ENCODE data around the gene LUM. TPM values are rescaled to one million over a fixed set of nuclear protein-coding genes. Genes with fewer than 3 reads are reported as not detected.

LUM gene
- total and polyA plus RNA-seq, 2 experiments from 2014 or later, result 0.27 TPM; not detected in 1

DNA sequence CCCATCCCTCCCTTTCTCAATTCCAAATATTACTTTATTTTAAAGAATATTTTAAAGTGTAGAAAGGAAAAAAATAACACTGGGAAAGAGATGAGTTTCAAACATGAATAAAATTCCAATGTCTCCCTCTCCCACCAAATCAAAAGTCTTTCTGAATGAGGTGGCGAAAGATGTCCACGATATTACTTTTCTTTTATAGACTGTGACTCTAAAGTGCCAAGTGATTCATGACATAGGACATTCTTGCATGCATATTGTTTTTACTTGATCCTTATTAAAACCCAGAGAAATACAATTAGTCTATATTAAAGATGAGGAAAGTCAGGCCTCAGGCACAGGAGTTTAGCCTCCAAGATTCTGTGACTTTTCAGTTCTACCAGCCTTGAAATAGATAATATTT is 16.0 kb upstream of the LUM start (continued):
- TF ChIP-seq, protein P1, sequence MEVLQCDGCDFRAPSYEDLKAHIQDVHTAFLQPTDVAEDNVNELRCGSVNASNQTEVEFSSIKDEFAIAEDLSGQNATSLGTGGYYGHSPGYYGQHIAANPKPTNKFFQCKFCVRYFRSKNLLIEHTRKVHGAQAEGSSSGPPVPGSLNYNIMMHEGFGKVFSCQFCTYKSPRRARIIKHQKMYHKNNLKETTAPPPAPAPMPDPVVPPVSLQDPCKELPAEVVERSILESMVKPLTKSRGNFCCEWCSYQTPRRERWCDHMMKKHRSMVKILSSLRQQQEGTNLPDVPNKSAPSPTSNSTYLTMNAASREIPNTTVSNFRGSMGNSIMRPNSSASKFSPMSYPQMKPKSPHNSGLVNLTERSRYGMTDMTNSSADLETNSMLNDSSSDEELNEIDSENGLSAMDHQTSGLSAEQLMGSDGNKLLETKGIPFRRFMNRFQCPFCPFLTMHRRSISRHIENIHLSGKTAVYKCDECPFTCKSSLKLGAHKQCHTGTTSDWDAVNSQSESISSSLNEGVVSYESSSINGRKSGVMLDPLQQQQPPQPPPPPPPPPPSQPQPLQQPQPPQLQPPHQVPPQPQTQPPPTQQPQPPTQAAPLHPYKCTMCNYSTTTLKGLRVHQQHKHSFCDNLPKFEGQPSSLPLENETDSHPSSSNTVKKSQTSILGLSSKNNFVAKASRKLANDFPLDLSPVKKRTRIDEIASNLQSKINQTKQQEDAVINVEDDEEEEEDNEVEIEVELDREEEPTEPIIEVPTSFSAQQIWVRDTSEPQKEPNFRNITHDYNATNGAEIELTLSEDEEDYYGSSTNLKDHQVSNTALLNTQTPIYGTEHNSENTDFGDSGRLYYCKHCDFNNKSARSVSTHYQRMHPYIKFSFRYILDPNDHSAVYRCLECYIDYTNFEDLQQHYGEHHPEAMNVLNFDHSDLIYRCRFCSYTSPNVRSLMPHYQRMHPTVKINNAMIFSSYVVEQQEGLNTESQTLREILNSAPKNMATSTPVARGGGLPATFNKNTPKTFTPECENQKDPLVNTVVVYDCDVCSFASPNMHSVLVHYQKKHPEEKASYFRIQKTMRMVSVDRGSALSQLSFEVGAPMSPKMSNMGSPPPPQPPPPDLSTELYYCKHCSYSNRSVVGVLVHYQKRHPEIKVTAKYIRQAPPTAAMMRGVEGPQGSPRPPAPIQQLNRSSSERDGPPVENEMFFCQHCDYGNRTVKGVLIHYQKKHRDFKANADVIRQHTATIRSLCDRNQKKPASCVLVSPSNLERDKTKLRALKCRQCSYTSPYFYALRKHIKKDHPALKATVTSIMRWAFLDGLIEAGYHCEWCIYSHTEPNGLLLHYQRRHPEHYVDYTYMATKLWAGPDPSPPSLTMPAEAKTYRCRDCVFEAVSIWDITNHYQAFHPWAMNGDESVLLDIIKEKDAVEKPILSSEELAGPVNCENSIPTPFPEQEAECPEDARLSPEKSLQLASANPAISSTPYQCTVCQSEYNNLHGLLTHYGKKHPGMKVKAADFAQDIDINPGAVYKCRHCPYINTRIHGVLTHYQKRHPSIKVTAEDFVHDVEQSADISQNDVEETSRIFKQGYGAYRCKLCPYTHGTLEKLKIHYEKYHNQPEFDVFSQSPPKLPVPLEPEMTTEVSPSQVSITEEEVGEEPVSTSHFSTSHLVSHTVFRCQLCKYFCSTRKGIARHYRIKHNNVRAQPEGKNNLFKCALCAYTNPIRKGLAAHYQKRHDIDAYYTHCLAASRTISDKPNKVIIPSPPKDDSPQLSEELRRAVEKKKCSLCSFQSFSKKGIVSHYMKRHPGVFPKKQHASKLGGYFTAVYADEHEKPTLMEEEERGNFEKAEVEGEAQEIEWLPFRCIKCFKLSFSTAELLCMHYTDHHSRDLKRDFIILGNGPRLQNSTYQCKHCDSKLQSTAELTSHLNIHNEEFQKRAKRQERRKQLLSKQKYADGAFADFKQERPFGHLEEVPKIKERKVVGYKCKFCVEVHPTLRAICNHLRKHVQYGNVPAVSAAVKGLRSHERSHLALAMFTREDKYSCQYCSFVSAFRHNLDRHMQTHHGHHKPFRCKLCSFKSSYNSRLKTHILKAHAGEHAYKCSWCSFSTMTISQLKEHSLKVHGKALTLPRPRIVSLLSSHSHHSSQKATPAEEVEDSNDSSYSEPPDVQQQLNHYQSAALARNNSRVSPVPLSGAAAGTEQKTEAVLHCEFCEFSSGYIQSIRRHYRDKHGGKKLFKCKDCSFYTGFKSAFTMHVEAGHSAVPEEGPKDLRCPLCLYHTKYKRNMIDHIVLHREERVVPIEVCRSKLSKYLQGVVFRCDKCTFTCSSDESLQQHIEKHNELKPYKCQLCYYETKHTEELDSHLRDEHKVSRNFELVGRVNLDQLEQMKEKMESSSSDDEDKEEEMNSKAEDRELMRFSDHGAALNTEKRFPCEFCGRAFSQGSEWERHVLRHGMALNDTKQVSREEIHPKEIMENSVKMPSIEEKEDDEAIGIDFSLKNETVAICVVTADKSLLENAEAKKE (CRISPR knock-in tag; IDR thresholded peaks at IDR 0.05), result no peak
- TF ChIP-seq NANOG (IDR thresholded peaks at IDR 0.05; ENCODE audit: borderline replicate concordance) (no peak), POLR2AphosphoS5 (IDR thresholded peaks at IDR 0.05; ENCODE audit: low read depth) (no peak), ZNF331 (CRISPR knock-in tag; IDR thresholded peaks at IDR 0.05; ENCODE audit: low read depth) (no peak), CREB1 (CRISPR knock-in tag; IDR thresholded peaks at IDR 0.05; ENCODE audit: low read depth) (no peak)

DNA sequence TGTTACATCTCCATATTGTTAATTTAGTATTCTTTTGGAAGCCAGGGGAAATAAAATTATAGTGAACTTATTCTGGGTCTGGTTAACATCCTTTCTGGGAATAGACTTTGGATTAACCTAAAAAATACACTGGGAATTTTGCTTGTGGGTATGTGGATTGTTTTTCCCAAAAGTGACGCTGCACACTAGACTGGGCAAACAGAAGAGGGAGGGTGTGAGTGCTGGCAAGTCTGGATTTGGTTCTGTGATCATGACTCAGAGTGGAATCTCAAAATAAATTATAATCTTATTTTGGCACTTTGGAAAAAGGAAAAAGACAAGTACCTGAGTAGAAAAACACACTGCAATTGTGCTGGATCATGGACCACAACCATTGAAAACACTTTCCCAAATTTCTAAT is 15.2 kb upstream of the LUM start:
- Mint-ChIP-seq H3K9me3 (no peaks in the 10 kb centered on the region), H3K4me3 (no peak overlapping the region), H3K36me3 (ENCODE audit: low read depth) (no peaks in the 10 kb centered on the region), H3K27me3 (ENCODE audit: insufficient read depth, low read depth, poor library complexity) (peaks cover 1% of the 10 kb centered on the region), H3K27ac (no peak overlapping the region), H3K4me1 (no peaks in the 10 kb centered on the region)
- ATAC-seq, result no peak
- no peak overlapping the region for H2AFZ ChIP-seq
- H3K9me2 ChIP-seq (ENCODE audit: insufficient read depth), result no peaks in the 10 kb centered on the region; the same call in 1 of the 2 replicates
- no peaks in the 10 kb centered on the region for H3K79me2 ChIP-seq (replicated peaks; ENCODE audit: insufficient read depth)
- H3F3A ChIP-seq (replicated peaks; ENCODE audit: low read depth), result no peaks in the 10 kb centered on the region
- H3K4me1 ChIP-seq (ENCODE audit: insufficient read depth), result no peaks in the 10 kb centered on the region
- no peak for DNase-seq (ENCODE audit: low spot score)
- no peak overlapping the region for H3K4me3 ChIP-seq
- no peaks in the 10 kb centered on the region for H4K20me1 ChIP-seq (replicated peaks; ENCODE audit: insufficient read depth)
- no peak overlapping the region for H3K4me2 ChIP-seq
- H3K27me3 ChIP-seq (ENCODE audit: insufficient read depth), result no peaks in the 10 kb centered on the region
- no peak overlapping the region for H3K27ac ChIP-seq (ENCODE audit: low read depth)
- H3K36me3 ChIP-seq (ENCODE audit: insufficient read depth), result no peaks in the 10 kb centered on the region
- TF ChIP-seq, protein P1 (CRISPR knock-in tag; IDR thresholded peaks at IDR 0.05), result no peak
- TF ChIP-seq ZNF331 (CRISPR knock-in tag; IDR thresholded peaks at IDR 0.05; ENCODE audit: low read depth) (no peak), STAT1 (IDR thresholded peaks at IDR 0.05; ENCODE audit: unreplicated experiment) (no peak), EZH2phosphoT487 (IDR thresholded peaks at IDR 0.05; ENCODE audit: unreplicated experiment) (no peak), POLR2AphosphoS5 (IDR thresholded peaks at IDR 0.05; ENCODE audit: low read depth) (no peak), CREB1 (CRISPR knock-in tag; IDR thresholded peaks at IDR 0.05; ENCODE audit: low read depth) (no peak), ZNF114 (CRISPR knock-in tag; IDR thresholded peaks at IDR 0.05) (no peak)
- TF ChIP-seq, protein P2, sequence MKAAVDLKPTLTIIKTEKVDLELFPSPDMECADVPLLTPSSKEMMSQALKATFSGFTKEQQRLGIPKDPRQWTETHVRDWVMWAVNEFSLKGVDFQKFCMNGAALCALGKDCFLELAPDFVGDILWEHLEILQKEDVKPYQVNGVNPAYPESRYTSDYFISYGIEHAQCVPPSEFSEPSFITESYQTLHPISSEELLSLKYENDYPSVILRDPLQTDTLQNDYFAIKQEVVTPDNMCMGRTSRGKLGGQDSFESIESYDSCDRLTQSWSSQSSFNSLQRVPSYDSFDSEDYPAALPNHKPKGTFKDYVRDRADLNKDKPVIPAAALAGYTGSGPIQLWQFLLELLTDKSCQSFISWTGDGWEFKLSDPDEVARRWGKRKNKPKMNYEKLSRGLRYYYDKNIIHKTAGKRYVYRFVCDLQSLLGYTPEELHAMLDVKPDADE (IDR thresholded peaks at IDR 0.05), result no peak

Measured in GM23338 (cell line).